Amniotic epithelial cell (primary cell): ENCODE results near the gene TEDC2.

Source experiments
- DNase-seq: peaks from one replicate; pipeline ENCODE4 v3.0.0-alpha.2; 2010; ENCODE audit warnings: low read depth

The TEDC2 gene

DNA sequence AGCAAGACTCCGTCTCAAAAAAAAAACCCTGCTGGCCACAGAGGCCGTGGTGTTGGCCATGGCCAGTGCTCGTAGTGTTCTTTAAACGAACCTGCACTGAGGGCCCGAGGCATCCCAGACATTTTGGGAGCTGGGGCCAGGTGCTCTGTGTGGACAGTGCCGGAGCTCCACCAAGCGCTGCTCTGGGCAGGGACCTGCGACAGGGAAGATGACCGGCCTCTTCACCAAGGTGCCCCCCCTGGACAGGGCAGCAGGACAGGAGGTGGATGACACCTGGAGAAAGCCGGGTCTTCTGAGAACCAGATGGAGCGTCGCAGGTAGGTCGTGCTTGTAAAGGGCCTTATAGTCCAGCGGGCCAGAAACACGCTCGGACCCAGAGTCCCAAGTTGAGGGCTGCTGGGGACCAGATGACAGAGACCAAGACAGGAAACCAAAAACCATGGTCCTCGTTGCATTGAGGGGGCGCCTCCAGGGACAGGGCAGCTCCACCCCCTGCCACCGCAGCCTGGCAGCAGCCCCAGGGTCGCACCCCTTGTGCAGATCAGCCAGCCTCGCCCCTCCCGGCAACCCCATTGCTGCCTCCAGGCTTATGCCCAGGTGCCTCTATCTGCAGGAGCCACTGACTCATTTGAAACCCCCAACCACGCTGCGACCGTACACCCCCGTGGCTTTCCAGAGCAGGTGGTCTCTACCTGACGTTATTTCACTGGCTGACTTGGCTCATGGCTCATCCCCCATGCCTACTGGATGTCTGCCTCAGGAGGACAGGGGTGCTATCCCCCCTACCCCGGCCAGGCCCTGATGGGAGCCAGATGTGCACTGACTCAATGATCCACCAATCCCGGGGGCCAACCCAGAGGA is 7.0 kb downstream of the TEDC2 start:
- no peak for DNase-seq

GRCh38 chr16:2467528-2468232 is 7.8 kb downstream of the TEDC2 start:
- no peak for DNase-seq

DNA sequence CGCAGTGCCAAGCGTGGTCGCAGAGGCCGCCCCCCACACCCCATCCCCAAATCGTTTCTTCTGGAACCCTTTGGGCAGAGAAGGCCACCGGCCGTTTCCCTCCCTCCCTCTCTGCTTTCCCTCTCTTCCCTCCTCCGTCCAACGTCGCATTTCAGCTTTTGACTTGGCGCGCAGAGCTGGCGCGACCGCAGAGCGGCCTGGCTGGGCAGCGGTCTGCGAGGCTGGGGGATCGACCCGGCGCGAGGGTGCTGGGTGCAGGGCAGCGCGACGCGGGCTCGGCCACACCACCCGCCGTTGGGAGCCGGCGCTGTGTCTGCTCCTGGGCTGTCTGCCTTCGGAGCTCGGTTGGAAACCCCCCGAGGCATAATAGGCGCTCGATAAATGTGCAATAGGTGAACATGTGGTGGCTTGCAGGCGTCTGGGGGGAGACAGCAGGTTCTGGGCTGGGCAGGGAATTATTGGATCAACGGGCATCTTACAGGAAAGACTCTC is 8.4 kb downstream of the TEDC2 start:
- no peak for DNase-seq

- no peak for DNase-seq
Measured at GRCh38 chr16:2468725-2469398, 9.0 kb downstream of the TEDC2 start.

- no peak for DNase-seq
Measured at GRCh38 chr16:2469399-2470233, 9.7 kb downstream of the TEDC2 start.

DNA sequence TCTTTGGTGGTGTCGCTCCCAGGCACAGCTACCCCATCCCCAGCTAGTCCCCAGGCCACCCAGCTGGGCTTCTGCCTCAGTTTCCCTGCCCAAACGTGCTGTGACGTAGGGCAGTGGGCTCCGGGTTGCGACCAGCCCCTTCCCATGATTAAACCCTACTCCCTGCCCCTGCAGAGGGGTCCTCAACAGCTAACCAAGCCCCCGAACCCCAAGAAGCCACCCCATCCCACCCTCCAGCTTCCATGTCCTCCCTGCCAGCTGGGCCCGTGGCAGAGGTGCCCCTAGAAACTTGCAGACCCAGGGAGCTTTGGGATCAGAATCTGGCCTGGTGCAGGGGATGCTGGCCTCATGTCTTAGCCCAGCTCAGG is 10.3 kb downstream of the TEDC2 start:
- no peak for DNase-seq

DNA sequence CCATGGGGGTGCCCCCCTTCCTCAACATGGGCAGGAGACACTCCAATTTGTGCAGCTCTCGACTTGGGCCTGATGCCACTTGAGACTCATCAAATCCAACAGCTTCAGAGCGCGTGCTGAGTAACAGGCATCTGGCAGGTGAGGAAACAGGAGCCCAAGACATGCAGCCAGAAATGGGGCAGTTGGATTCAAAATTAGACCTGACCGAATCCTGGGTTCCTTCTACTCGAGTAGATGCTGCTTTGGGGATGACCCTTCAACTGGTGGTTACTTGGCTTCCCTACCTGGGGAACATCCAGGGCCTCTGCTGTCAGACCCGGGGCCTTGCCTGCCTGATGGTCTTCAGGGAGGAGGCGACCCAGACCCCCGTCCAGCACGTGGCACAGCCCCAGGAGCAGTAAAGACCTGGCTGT is 10.7 kb downstream of the TEDC2 start:
- DNase-seq: no peak

DNA sequence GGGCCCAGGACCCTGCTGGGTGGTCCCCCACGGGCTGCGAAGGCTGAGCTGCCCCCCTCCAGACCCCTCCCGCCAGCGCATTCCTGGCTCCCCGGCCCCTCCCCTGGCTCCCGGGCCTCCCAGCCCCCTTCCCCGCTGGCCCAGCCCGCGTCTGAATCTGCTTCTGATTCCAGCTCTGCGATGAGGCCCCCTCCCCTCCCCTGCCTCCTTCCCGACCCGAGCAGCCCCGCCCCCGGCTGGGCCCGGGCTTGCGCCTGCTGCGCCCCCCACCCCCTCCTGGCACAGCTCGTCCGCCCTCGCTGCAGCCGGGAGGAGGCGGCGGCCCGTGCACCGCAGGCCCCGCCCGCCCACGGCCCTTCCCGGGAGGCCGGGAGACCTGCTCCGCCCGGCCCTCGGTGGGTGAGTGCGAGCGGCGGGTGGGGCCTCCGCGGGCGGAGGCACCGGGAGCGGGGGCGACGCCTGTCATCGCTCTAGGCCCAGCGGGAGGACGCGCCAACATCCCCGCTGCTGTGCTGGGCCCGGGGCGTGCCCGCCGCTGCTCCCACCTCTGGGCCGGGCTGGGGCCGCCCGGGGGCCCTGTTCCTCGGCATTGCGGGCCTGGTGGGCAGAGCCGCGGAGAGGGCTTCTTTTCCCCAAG is 11.2 kb downstream of the TEDC2 start, which contains the start of gene NTN3:
Gene NTN3 (plus strand): TSS at position 282 of the 637 bp plus-strand sequence. CDS start 405 bp downstream, outside the sequence.
- no peak for DNase-seq

GRCh38 chr16:2471653-2472487 is 12.0 kb downstream of the TEDC2 start:
- no peak for DNase-seq

DNA sequence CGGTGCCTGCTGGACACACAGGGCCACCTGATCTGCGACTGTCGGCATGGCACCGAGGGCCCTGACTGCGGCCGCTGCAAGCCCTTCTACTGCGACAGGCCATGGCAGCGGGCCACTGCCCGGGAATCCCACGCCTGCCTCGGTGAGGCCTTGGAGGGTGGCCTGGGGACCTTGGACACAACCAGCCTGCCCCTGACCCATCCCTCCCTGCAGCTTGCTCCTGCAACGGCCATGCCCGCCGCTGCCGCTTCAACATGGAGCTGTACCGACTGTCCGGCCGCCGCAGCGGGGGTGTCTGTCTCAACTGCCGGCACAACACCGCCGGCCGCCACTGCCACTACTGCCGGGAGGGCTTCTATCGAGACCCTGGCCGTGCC is 12.6 kb downstream of the TEDC2 start:
- DNase-seq: no peak

DNA sequence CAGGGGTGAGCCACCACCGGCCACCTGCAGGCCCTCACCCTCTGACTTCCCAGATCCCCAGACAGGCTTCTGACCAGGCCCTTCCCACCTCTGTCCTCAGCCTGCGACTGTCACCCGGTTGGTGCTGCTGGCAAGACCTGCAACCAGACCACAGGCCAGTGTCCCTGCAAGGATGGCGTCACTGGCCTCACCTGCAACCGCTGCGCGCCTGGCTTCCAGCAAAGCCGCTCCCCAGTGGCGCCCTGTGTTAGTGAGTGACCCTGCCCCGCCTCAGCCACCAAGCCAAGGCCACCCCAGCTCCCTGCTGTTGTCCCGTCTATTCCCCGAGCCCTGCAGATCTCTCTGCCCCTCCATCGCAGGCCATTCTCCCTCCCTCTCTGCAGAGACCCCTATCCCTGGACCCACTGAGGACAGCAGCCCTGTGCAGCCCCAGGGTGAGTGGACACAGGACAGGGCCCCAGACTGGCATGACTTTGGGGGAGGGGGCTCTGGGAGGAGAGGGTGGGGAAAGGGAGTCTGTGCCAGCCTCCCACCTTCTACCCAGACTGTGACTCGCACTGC is 13.1 kb downstream of the TEDC2 start:
- no peak for DNase-seq

GRCh38 chr16:2473446-2473926 is 13.6 kb downstream of the TEDC2 start:
- no peak for DNase-seq

- DNase-seq: no peak
Measured at GRCh38 chr16:2473999-2474876, 14.3 kb downstream of the TEDC2 start.

GRCh38 chr16:2474877-2475412 is 15.0 kb downstream of the TEDC2 start, which contains the start of gene TBC1D24:
TBC1D24 (plus strand) TSS chr16:2475127; CDS start chr16:2496149, 21,022 bp downstream.
- peak; percentile 53 for DNase-seq

- no peak for DNase-seq
Measured at GRCh38 chr16:2475413-2476344, 15.8 kb downstream of the TEDC2 start.

- no peak for DNase-seq
Measured at GRCh38 chr16:2476345-2476720, 16.4 kb downstream of the TEDC2 start.

DNA sequence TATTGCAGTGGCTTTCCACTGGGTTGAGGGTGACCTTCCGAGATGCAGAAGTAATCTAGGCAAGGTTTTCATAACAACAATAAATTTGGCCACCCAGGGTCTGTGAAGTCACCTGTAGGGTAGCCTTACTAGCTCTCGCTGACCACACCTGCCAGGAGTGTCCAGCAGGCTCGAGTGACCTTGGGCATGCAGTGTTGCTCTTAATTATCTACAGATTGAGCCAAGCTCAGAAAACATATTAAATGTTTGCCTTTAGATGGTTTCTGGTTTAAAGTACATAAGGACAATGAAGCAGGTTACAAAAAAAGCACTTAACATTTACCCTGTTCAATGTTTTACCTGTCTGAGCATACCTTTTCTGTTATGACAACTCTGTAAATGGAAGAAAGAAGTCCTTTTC is 16.8 kb downstream of the TEDC2 start:
- no peak for DNase-seq
